Measurements from ENCODE around the gene SEZ6L.

- TF ChIP-seq EZH2 (IDR thresholded peaks at IDR 0.05; ENCODE audit: borderline replicate concordance, low read length) (no peak), CTCF (IDR thresholded peaks at IDR 0.05; ENCODE audit: low read length) (no peak)
Observed at GRCh38 chr22:26194877-26195276, 25.6 kb downstream of the SEZ6L start.
